ENCODE measurements around the gene BEST1. TPM values are rescaled to one million over a fixed set of nuclear protein-coding genes. Genes with fewer than 3 reads are reported as not detected.

Gene BEST1
- total and polyA plus RNA-seq, 2 of the 13 experiments (the other 11 are each of a cell fraction or from before 2014, with no cell fraction given) = 0.09 to 0.65 TPM

- TF ChIP-seq ZNF784 (CRISPR knock-in tag; IDR thresholded peaks at IDR 0.05; ENCODE audit: borderline replicate concordance) (no peak), FOXA3 (CRISPR knock-in tag; IDR thresholded peaks at IDR 0.05) (peak; percentile 57; the same call in 1 of the 2 replicates), ZNF816 (CRISPR knock-in tag; IDR thresholded peaks at IDR 0.05; ENCODE audit: borderline replicate concordance) (peak; percentile 64; the same call in 1 of the 2 replicates), ZHX2 (IDR thresholded peaks at IDR 0.05; ENCODE audit: low read depth) (no peak), ZHX2 (CRISPR knock-in tag; IDR thresholded peaks at IDR 0.05; ENCODE audit: borderline replicate concordance) (no peak), KMT2B (CRISPR knock-in tag; IDR thresholded peaks at IDR 0.05) (peak; percentile 46; the same call in 1 of the 2 replicates), MXD3 (CRISPR knock-in tag; IDR thresholded peaks at IDR 0.05) (peak; percentile 29; the same call in 1 of the 2 replicates), NR2F1 (CRISPR knock-in tag; IDR thresholded peaks at IDR 0.05) (no peak), ZNF275 (CRISPR knock-in tag; IDR thresholded peaks at IDR 0.05; ENCODE audit: borderline replicate concordance) (peak; percentile 35; the same call in 1 of the 2 replicates), ZNF615 (CRISPR knock-in tag; IDR thresholded peaks at IDR 0.05; ENCODE audit: borderline replicate concordance) (peak; percentile 72; the same call in 1 of the 2 replicates), PHF20 (CRISPR knock-in tag; IDR thresholded peaks at IDR 0.05) (peak; percentile 55; the same call in 1 of the 2 replicates), ZNF782 (CRISPR knock-in tag; IDR thresholded peaks at IDR 0.05; ENCODE audit: borderline replicate concordance) (peak; percentile 88; the same call in 1 of the 2 replicates), ZSCAN29 (CRISPR knock-in tag; conservative IDR thresholded peaks at IDR 0.05) (0 out of 2 replicates have a peak, but pooled peaks have one; percentile 83), PCBP1 (IDR thresholded peaks at IDR 0.05; ENCODE audit: borderline replicate concordance, low read depth, low read length) (no peak), HMGA1 (CRISPR knock-in tag; conservative IDR thresholded peaks at IDR 0.05) (no peak), NFIB (CRISPR knock-in tag; IDR thresholded peaks at IDR 0.05; ENCODE audit: borderline replicate concordance) (no peak)
- TF ChIP-seq, protein P1, sequence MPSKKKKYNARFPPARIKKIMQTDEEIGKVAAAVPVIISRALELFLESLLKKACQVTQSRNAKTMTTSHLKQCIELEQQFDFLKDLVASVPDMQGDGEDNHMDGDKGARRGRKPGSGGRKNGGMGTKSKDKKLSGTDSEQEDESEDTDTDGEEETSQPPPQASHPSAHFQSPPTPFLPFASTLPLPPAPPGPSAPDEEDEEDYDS (CRISPR knock-in tag; IDR thresholded peaks at IDR 0.05) = peak; percentile 40; the same call in 1 of the 2 replicates
Measured at GRCh38 chr11:61923166-61924063, 26.7 kb upstream of the BEST1 start (continued).
